GM23338 (cell line): ENCODE data around the gene C14orf119. TPM values are rescaled to one million over a fixed set of nuclear protein-coding genes. Genes with fewer than 3 reads are reported as not detected.
A peak's percentile ranks its signal among the peaks of the same experiment; 100 is the strongest.

Experiments used
- ATAC-seq: fragments of 200-7000 bp; cut with Tn5 transposase; 3 replicates; pipeline ENCODE4 v1.9.1; 2020
- DNase-seq: peaks from one replicate; pipeline ENCODE4 v3.0.0-alpha.2; 2015; ENCODE audit warnings: low spot score
- H2AFZ ChIP-seq: fragments of 200-600 bp; sonication (generic); 2 replicates; pipeline ENCODE4 v1.8.0; 2016; ENCODE audit warnings: antibody characterized with exemption, mild to moderate bottlenecking, moderate library complexity
- H3F3A ChIP-seq: fragments of 200-600 bp; sonication (generic); replicated peaks from 2 replicates; pipeline ENCODE4 v1.8.0; 2017; ENCODE audit warnings: antibody characterized with exemption, mixed run types, low read depth
- H3K27ac ChIP-seq: fragments of 200-600 bp; sonication (generic); 2 replicates; pipeline ENCODE4 v1.6.1; 2016; ENCODE audit warnings: low read depth
- H3K27me3 ChIP-seq: fragments of 200-600 bp; sonication (generic); 2 replicates; pipeline ENCODE4 v1.8.0; 2016; ENCODE audit warnings: mild to moderate bottlenecking, mixed run types, moderate library complexity; ENCODE audit not compliant: insufficient read depth
- H3K36me3 ChIP-seq: fragments of 200-600 bp; sonication (generic); 2 replicates; pipeline ENCODE4 v1.8.0; 2016; ENCODE audit warnings: mild to moderate bottlenecking; ENCODE audit not compliant: insufficient read depth
- H3K4me1 ChIP-seq: fragments of 200-600 bp; sonication (generic); 2 replicates; pipeline ENCODE4 v1.8.0; 2016; ENCODE audit warnings: mild to moderate bottlenecking, moderate library complexity; ENCODE audit not compliant: insufficient read depth
- H3K4me2 ChIP-seq: fragments of 200-600 bp; sonication (generic); 2 replicates; pipeline ENCODE4 v1.7.1; 2017; ENCODE audit warnings: mixed run types
- H3K4me3 ChIP-seq: fragments of 200-600 bp; sonication (generic); 2 replicates; pipeline ENCODE4 v1.6.1; 2016; ENCODE audit warnings: mixed run types
- H3K79me2 ChIP-seq: fragments of 200-600 bp; sonication (generic); replicated peaks from 2 replicates; pipeline ENCODE4 v1.8.0; 2017; ENCODE audit warnings: mild to moderate bottlenecking; ENCODE audit not compliant: insufficient read depth
- H3K9me2 ChIP-seq: fragments of 200-600 bp; sonication (generic); 2 replicates; pipeline ENCODE4 v1.8.0; 2017; ENCODE audit not compliant: insufficient read depth
- H4K20me1 ChIP-seq: fragments of 200-600 bp; sonication (generic); replicated peaks from 2 replicates; pipeline ENCODE4 v1.8.0; 2017; ENCODE audit warnings: mild to moderate bottlenecking; ENCODE audit not compliant: insufficient read depth
- H3K27ac Mint-ChIP-seq: 2 replicates; pipeline ENCODE4 v1.8.0; 2020; ENCODE audit warnings: inconsistent platforms, mild to moderate bottlenecking, moderate library complexity, mixed read lengths
- H3K27me3 Mint-ChIP-seq: 3 replicates; pipeline ENCODE4 v1.8.0; 2022; ENCODE audit warnings: low read depth, mild to moderate bottlenecking, moderate library complexity, mixed read lengths, inconsistent platforms; ENCODE audit not compliant: insufficient read depth, poor library complexity
- H3K36me3 Mint-ChIP-seq: 3 replicates; pipeline ENCODE4 v1.8.0; 2021; ENCODE audit warnings: low read depth, mild to moderate bottlenecking, inconsistent platforms, moderate library complexity, mixed read lengths
- H3K4me1 Mint-ChIP-seq: 3 replicates; pipeline ENCODE4 v1.8.0; 2020; ENCODE audit warnings: mild to moderate bottlenecking, inconsistent platforms, mixed read lengths
- H3K4me3 Mint-ChIP-seq: 3 replicates; pipeline ENCODE4 v1.8.0; 2021; ENCODE audit warnings: moderate library complexity, mild to moderate bottlenecking, inconsistent platforms, mixed read lengths
- H3K9me3 Mint-ChIP-seq: 3 replicates; pipeline ENCODE4 v1.8.0; 2020; ENCODE audit warnings: moderate library complexity, mild to moderate bottlenecking, inconsistent platforms, mixed read lengths
- CREB1 ChIP-seq: fragments of 250-450 bp; sonication (Bioruptor Pico); IDR thresholded peaks from 2 replicates; pipeline ENCODE4 v1.5.0; 2020; ENCODE audit warnings: low read depth, mild to moderate bottlenecking, moderate library complexity
- ETS1 ChIP-seq: IDR thresholded peaks from 2 replicates; pipeline ENCODE4 v1.6.1; 2016; ENCODE audit warnings: antibody characterized with exemption
- EZH2 ChIP-seq: fragments of 200-600 bp; sonication (generic); IDR thresholded peaks from one replicate; pipeline ENCODE4 v1.8.0; 2017; ENCODE audit warnings: antibody characterized with exemption, mild to moderate bottlenecking, low read depth; ENCODE audit not compliant: unreplicated experiment
- EZH2phosphoT487 ChIP-seq: fragments of 200-600 bp; sonication (generic); IDR thresholded peaks from one replicate; pipeline ENCODE4 v1.8.1; 2018; ENCODE audit warnings: antibody characterized with exemption; ENCODE audit not compliant: unreplicated experiment
- POLR2AphosphoS5 ChIP-seq: IDR thresholded peaks from 2 replicates; pipeline ENCODE4 v1.6.1; 2016; ENCODE audit warnings: antibody characterized with exemption, low read depth
- REST ChIP-seq: IDR thresholded peaks from one replicate; pipeline ENCODE4 v1.6.1; 2018; ENCODE audit warnings: antibody characterized with exemption; ENCODE audit not compliant: unreplicated experiment
- STAT1 ChIP-seq: IDR thresholded peaks from one replicate; pipeline ENCODE4 v1.6.1; 2016; ENCODE audit warnings: antibody characterized with exemption; ENCODE audit not compliant: unreplicated experiment
- ZNF114 ChIP-seq: fragments of 250-450 bp; sonication (Bioruptor Pico); IDR thresholded peaks from 2 replicates; pipeline ENCODE4 v1.5.0; 2020; ENCODE audit warnings: mild to moderate bottlenecking, moderate library complexity
- ZNF331 ChIP-seq: fragments of 250-450 bp; sonication (Bioruptor Pico); IDR thresholded peaks from 2 replicates; pipeline ENCODE4 v1.5.0; 2020; ENCODE audit warnings: low read depth, mild to moderate bottlenecking, moderate library complexity
- polyA plus RNA-seq: library from polyadenylated mRNA; unstranded; fragments of >200 nt; fragmentation: Nextera tagmentation; extraction: Ambion mirVana; gene quantifications from 2 replicates; pipeline ENCODE4 v1.2.1, GENCODE V29; 2016
- total RNA-seq: library from RNA; depleted of rRNA; stranded (reverse); fragments of >200 nt; shearing (Covaris generic); gene quantifications from 2 replicates; pipeline ENCODE4 v1.2.3, GENCODE V29; 2014

C14orf119 gene
- total and polyA plus RNA-seq, 2 experiments from 2014 or later = 49.4 to 118 TPM

GRCh38 chr14:23094666-23095195 lies 574 bp upstream of the C14orf119 start, which contains the start of gene ACIN1:
ACIN1 (minus strand) TSS chr14:23095136; CDS start chr14:23095112, 24 bp downstream.
- peak within 1 kb of the TSS; percentile 84 for H3K4me3 ChIP-seq
- H3K27me3 ChIP-seq = no peaks in the 10 kb centered on the region
- no peak within 1 kb of the TSS for H3K4me3 Mint-ChIP-seq
- H3K9me3 Mint-ChIP-seq = no peaks in the 10 kb centered on the region
- peaks cover 37% of the 10 kb centered on the region for H3K36me3 ChIP-seq
- no peak for DNase-seq
- H2AFZ ChIP-seq = no peak within 1 kb of the TSS
- TF ChIP-seq CREB1 (CRISPR knock-in tag) = no peak
- TF ChIP-seq POLR2AphosphoS5 = peak; percentile 69
- TF ChIP-seq REST = peak; percentile 18
- peaks cover 41% of the 10 kb centered on the region for H4K20me1 ChIP-seq
- peaks cover 14% of the 10 kb centered on the region for H3K4me1 Mint-ChIP-seq
- H3F3A ChIP-seq = no peaks in the 10 kb centered on the region
- H3K27ac Mint-ChIP-seq = no peak within 1 kb of the TSS
- H3K4me1 ChIP-seq = peaks cover 14% of the 10 kb centered on the region
- ATAC-seq = no peak
- peak within 1 kb of the TSS; percentile 72 for H3K27ac ChIP-seq
- H3K4me2 ChIP-seq = peak within 1 kb of the TSS; percentile 92
- H3K79me2 ChIP-seq = peaks cover 75% of the 10 kb centered on the region
- no peaks in the 10 kb centered on the region for H3K9me2 ChIP-seq
- H3K27me3 Mint-ChIP-seq = peaks cover 5% of the 10 kb centered on the region
- H3K36me3 Mint-ChIP-seq = peaks cover 56% of the 10 kb centered on the region

GRCh38 chr14:23097786-23098185 lies 2.5 kb downstream of the C14orf119 start:
- Histone ChIP-seq H3K4me3 (no peak overlapping the region), H4K20me1 (peaks cover 36% of the 10 kb centered on the region), H3K36me3 (peaks cover 17% of the 10 kb centered on the region; the same call in 1 of the 2 replicates), H3K4me1 (peaks cover 14% of the 10 kb centered on the region), H3K4me2 (no peak overlapping the region), H3K27ac (no peak overlapping the region), H2AFZ (no peak overlapping the region), H3K27me3 (no peaks in the 10 kb centered on the region), H3K79me2 (peaks cover 50% of the 10 kb centered on the region), H3K9me2 (no peaks in the 10 kb centered on the region), H3F3A (no peaks in the 10 kb centered on the region)
- Mint-ChIP-seq H3K9me3 (no peaks in the 10 kb centered on the region), H3K27ac (no peak overlapping the region), H3K27me3 (peaks cover 2% of the 10 kb centered on the region), H3K4me1 (peaks cover 17% of the 10 kb centered on the region), H3K4me3 (0 out of 3 replicates have a peak overlapping the region, but pooled peaks have one; percentile 7), H3K36me3 (peaks cover 30% of the 10 kb centered on the region)
- ATAC-seq = no peak
- TF ChIP-seq POLR2AphosphoS5 = no peak
- no peak for TF ChIP-seq REST
- TF ChIP-seq ZNF114 = no peak
- no peak for TF ChIP-seq ZNF331 (CRISPR knock-in tag)
- TF ChIP-seq CREB1 (CRISPR knock-in tag) = no peak
- TF ChIP-seq EZH2phosphoT487 = no peak
- no peak for TF ChIP-seq ETS1
- no peak for TF ChIP-seq STAT1
- TF ChIP-seq EZH2 = no peak
- DNase-seq = no peak
